Tibial nerve (tissue), 4 donors: ENCODE results near the gene TBC1D24. TPM values are rescaled to one million over a fixed set of nuclear protein-coding genes. Genes with fewer than 3 reads are reported as not detected.
"Not testable (repeated sequence)": the region's sequence is repeated elsewhere in the genome, so short reads cannot be mapped to it uniquely, and the experiment has no call there.

Source experiments
- DNase-seq, 2 donors: peaks; one replicate each; pipeline ENCODE4 v3.0.0-alpha.2; 2019; ENCODE audit warnings: low spot score in 2 of 2
- H3K27ac ChIP-seq, 4 donors: fragments of 200-600 bp; sonication (generic) in 3 of 4; one replicate each; pipeline ENCODE4 v1.5.1; 2017 to 2019; ENCODE audit warnings: mild to moderate bottlenecking in 1 of 4
- H3K27me3 ChIP-seq, 2 donors: fragments of 200-600 bp; sonication (generic) in 1 of 2; one replicate each; pipeline versions ENCODE4 v1.5.1 to v1.6.0; 2017 to 2019
- H3K36me3 ChIP-seq, 3 donors: fragments of 200-600 bp; sonication (generic); one replicate each; pipeline ENCODE4 v1.5.1; 2018 to 2019
- H3K4me1 ChIP-seq, 4 donors: fragments of 200-600 bp; sonication (generic) in 3 of 4; one replicate each; pipeline ENCODE4 v1.5.1; 2017 to 2019
- H3K4me3 ChIP-seq, 4 donors: fragments of 200-600 bp; sonication (generic) in 3 of 4; one replicate each; pipeline ENCODE4 v1.5.1; 2017 to 2019; ENCODE audit warnings: mild to moderate bottlenecking in 1 of 4, moderate library complexity in 1 of 4
- H3K9me3 ChIP-seq, 4 donors: fragments of 200-600 bp; sonication (generic) in 3 of 4; one replicate each; pipeline ENCODE4 v1.5.1; 2017 to 2019
- EP300 ChIP-seq, 2 donors: sonication (generic); formaldehyde crosslinking; IDR thresholded peaks; one replicate each; pipeline ENCODE4 v1.6.1; 2017; ENCODE audit warnings: antibody characterized with exemption in 2 of 2, mild to moderate bottlenecking in 1 of 2
- POLR2A ChIP-seq, 2 donors: fragments of 450-650 bp; IDR thresholded peaks; one replicate each; pipeline ENCODE4 v1.6.1; 2017; ENCODE audit warnings: antibody characterized with exemption in 2 of 2, mild to moderate bottlenecking in 2 of 2, moderate library complexity in 2 of 2
- WGBS, 2 donors: methylation state at CpG; one replicate each; pipeline ENCODE4 v1.1.5; 2018; 5-methylcytosine and 5-hydroxymethylcytosine counted together
- total RNA-seq, 4 donors: library from RNA; depleted of rRNA; stranded (reverse); fragments of >200 nt; gene quantifications; one replicate each; pipeline ENCODE4 v1.1.0, GENCODE V29; 2016
- TF ChIP-seq, protein P1 (sequence below), 5 experiments: fragments of 200-600 bp in 3 of 5; fragments of 450-650 bp in 2 of 5; sonication (generic) in 3 of 5; IDR thresholded peaks; one replicate each; pipeline ENCODE4 v1.5.1; 2016 to 2019; ENCODE audit warnings: antibody characterized with exemption in 5 of 5, mild to moderate bottlenecking in 3 of 5, moderate library complexity in 2 of 5

Gene TBC1D24
- total RNA-seq, 4 donors from 2014 or later = 12.0 to 18.3 (median 16.3) TPM

DNA sequence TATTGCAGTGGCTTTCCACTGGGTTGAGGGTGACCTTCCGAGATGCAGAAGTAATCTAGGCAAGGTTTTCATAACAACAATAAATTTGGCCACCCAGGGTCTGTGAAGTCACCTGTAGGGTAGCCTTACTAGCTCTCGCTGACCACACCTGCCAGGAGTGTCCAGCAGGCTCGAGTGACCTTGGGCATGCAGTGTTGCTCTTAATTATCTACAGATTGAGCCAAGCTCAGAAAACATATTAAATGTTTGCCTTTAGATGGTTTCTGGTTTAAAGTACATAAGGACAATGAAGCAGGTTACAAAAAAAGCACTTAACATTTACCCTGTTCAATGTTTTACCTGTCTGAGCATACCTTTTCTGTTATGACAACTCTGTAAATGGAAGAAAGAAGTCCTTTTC, 1.8 kb downstream of the TBC1D24 start:
- peaks cover 0 to 18% of the 10 kb centered on the region in 2 donors for H3K27me3 ChIP-seq
- H3K36me3 ChIP-seq = peaks cover 0 to 7% (median 0%) of the 10 kb centered on the region in 3 donors
- no peak overlapping the region for H3K27ac ChIP-seq
- no peaks in the 10 kb centered on the region for H3K9me3 ChIP-seq
- no peak overlapping the region for H3K4me3 ChIP-seq
- 83 to 94% methylated on average over 3 of the region's 3 CpGs for WGBS, 2 donors
- TF ChIP-seq EP300 (IDR thresholded peaks at IDR 0.05) = no peak
- TF ChIP-seq POLR2A (IDR thresholded peaks at IDR 0.05) = no peak
- TF ChIP-seq, protein P1, sequence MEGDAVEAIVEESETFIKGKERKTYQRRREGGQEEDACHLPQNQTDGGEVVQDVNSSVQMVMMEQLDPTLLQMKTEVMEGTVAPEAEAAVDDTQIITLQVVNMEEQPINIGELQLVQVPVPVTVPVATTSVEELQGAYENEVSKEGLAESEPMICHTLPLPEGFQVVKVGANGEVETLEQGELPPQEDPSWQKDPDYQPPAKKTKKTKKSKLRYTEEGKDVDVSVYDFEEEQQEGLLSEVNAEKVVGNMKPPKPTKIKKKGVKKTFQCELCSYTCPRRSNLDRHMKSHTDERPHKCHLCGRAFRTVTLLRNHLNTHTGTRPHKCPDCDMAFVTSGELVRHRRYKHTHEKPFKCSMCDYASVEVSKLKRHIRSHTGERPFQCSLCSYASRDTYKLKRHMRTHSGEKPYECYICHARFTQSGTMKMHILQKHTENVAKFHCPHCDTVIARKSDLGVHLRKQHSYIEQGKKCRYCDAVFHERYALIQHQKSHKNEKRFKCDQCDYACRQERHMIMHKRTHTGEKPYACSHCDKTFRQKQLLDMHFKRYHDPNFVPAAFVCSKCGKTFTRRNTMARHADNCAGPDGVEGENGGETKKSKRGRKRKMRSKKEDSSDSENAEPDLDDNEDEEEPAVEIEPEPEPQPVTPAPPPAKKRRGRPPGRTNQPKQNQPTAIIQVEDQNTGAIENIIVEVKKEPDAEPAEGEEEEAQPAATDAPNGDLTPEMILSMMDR (IDR thresholded peaks at IDR 0.05) = no peak
- DNase-seq = no peak
- peaks cover 0 to 38% (median 19%) of the 10 kb centered on the region in 4 donors for H3K4me1 ChIP-seq

DNA sequence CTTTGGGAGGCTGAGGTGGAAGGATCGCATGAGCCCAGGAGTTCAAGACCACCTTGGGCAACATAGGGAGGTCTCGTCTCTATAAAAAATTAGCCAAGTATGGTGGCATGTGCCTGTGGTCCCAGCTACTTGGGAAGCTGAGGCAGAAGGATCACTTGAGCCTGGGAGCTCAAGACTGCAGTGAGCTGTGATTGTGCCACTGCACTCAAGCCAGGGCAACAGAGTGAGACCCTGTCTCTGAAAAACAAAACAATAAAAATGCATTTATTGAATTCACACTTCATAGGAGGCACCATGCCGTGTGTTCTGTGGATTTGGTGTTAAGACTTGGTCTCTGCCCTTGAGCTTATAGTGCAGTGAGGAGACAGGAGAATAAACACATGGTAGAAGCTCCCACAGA, 2.4 kb downstream of the TBC1D24 start:
- Histone ChIP-seq H3K4me1 (peaks cover 0 to 35% (median 16%) of the 10 kb centered on the region in 4 donors), H3K4me3 (no peak overlapping the region), H3K9me3 (no peaks in the 10 kb centered on the region), H3K27ac (no peak overlapping the region), H3K36me3 (peaks cover 0 to 7% (median 0%) of the 10 kb centered on the region in 3 donors), H3K27me3 (peaks cover 0 to 12% of the 10 kb centered on the region in 2 donors)
- DNase-seq = no peak
- 83 to 94% methylated on average over 3 of the region's 3 CpGs for WGBS, 2 donors
- TF ChIP-seq EP300 (IDR thresholded peaks at IDR 0.05) (no peak), POLR2A (IDR thresholded peaks at IDR 0.05) (no peak)
- TF ChIP-seq, protein P1 (IDR thresholded peaks at IDR 0.05) = no peak

DNA sequence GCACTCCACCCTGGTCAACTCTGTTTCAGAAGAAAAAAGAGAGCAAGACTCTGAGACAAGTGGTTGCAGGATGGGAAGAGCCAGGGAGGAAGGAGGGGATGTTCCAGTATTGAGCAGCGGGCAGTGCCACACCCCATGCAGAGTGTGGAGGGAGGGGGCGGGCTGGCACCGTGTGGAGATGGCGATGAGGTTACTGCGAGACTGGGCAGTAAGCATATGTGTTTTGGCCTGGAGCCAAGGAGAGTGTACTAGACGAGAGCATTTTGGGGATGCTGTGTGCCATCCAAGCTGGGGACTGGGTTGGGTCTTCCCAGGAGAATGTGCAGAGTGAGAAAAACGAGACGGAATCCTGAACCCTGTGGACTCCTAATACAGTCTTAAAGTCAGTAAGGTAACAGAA, 3.4 kb downstream of the TBC1D24 start:
- 53 to 61% methylated on average over 8 of the region's 8 CpGs for WGBS, 2 donors
- no peak overlapping the region for H3K27ac ChIP-seq
- peaks cover 0 to 35% (median 18%) of the 10 kb centered on the region in 4 donors for H3K4me1 ChIP-seq
- peaks cover 0 to 3% of the 10 kb centered on the region in 2 donors for H3K27me3 ChIP-seq
- DNase-seq = no peak
- TF ChIP-seq, protein P1 (IDR thresholded peaks at IDR 0.05) = no peak
- no peak for TF ChIP-seq EP300 (IDR thresholded peaks at IDR 0.05)
- TF ChIP-seq POLR2A (IDR thresholded peaks at IDR 0.05) = no peak
- H3K4me3 ChIP-seq = no peak overlapping the region
- no peaks in the 10 kb centered on the region for H3K9me3 ChIP-seq
- peaks cover 0 to 7% (median 0%) of the 10 kb centered on the region in 3 donors for H3K36me3 ChIP-seq

DNA sequence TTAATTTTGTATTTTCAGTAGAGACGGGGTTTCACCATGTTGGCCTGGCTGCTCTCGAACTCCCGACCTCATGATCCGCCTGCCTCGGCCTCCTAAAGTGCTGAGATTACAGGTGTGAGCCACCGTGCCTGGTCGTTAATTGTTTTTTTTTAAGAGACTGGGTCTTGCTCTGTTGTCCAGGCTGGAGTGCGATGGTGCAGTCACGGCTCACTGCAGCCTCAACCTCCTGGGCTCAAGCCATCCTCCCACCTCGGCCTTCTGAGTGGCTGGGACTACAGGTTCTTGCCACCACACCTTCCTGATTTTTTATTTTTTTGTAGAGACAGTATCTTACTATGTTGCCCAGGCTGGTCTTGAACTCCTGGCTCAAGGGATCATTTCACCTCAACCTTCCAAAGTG, 5.1 kb downstream of the TBC1D24 start:
- H3K27ac ChIP-seq, H3K4me3 ChIP-seq, H3K9me3 ChIP-seq, DNase-seq, H3K27me3 ChIP-seq, H3K36me3 ChIP-seq: not testable (repeated sequence)
- WGBS, 2 donors = 95 to 96% methylated on average over 10 of the region's 10 CpGs
- H3K4me1 ChIP-seq = peaks cover 0 to 33% (median 14%) of the 10 kb centered on the region in 4 donors

DNA sequence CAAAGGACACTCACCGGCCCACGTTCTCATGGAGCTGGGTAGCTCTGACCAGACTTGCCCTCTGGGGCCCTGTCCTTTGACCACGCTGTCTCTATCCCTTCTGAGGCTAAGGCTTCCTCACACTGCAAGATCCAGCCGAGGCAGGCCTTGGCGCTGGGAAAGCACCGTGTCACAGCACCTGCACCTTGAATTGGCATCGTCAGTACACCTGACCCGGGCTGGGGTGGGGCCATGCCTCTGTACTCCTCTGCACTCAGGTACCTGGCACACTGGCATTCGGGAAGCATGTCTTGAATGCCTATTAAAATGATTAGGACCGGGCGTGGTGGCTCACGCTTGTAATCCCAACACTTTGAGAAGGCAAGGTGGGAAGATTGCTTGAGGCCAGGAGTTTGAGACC, 6.0 kb downstream of the TBC1D24 start:
- Histone ChIP-seq H3K27me3 (no peaks in the 10 kb centered on the region), H3K36me3 (peaks cover 0 to 7% (median 0%) of the 10 kb centered on the region in 3 donors), H3K4me3 (no peak overlapping the region), H3K9me3 (no peaks in the 10 kb centered on the region), H3K27ac (no peak overlapping the region), H3K4me1 (peaks cover 0 to 27% (median 7%) of the 10 kb centered on the region in 4 donors)
- 81 to 82% methylated on average over 11 to 12 of the region's 12 CpGs for WGBS, 2 donors
- TF ChIP-seq EP300 (IDR thresholded peaks at IDR 0.05) (no peak), POLR2A (IDR thresholded peaks at IDR 0.05) (no peak)
- TF ChIP-seq, protein P1 (IDR thresholded peaks at IDR 0.05) = no peak
- no peak for DNase-seq

DNA sequence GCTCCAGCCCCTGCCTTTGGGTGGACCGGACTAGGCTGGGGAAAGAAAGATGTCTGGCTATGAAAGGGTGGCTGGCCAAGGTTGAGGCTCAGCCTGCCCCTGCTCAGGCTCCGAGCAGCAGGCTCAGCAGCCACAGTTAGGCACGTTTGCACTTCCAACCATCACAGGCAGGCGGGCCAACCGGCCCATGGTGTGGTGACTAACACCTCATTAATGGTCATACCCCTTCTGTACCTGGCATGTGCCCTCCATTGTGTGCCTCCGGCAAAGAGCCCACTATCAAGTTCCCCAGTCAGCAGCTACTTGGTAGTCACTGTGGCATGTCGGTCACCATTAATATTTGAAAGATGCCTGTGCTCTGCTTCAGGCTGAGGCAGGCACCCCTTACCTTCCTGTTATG, 6.7 kb downstream of the TBC1D24 start:
- H3K9me3 ChIP-seq = no peaks in the 10 kb centered on the region
- H3K27ac ChIP-seq = no peak overlapping the region
- WGBS, 2 donors = 65 to 71% methylated on average over 7 of the region's 7 CpGs
- peaks cover 0 to 7% (median 0%) of the 10 kb centered on the region in 3 donors for H3K36me3 ChIP-seq
- peaks cover 0 to 30% (median 5%) of the 10 kb centered on the region in 4 donors for H3K4me1 ChIP-seq
- H3K4me3 ChIP-seq = no peak overlapping the region
- DNase-seq = no peak
- H3K27me3 ChIP-seq = no peaks in the 10 kb centered on the region
- TF ChIP-seq EP300 (IDR thresholded peaks at IDR 0.05) (no peak), POLR2A (IDR thresholded peaks at IDR 0.05) (no peak)
- TF ChIP-seq, protein P1 (IDR thresholded peaks at IDR 0.05) = no peak
